ENCODE data around the gene LENG8.
"Not testable (repeated sequence)": the region's sequence is repeated elsewhere in the genome, so short reads cannot be mapped to it uniquely, and the experiment has no call there.

The LENG8 gene

DNA sequence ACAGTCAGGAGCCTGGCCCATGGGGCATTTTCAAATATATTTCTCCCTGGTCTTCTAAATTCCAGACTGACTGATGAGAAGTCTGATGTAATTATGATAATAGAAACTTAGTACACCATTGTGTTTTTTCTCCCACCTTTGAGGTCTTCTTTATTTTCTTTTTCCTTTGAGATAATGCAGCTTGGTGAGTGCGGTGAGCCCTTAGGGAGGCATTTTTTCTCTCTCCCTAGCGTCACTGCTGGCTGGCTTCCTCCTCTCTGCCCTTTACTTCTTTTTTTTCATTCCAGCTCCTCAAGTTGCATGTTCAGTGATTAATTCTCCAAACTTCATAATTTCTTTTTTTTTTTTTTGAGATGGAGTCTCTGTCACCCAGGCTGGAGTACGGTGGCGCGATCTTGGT, 36.9 kb downstream of the LENG8 start:
- Histone ChIP-seq H3K27ac (replicated peaks) (no peak overlapping the region), H3K27me3 (ENCODE audit: insufficient read depth, poor library complexity, severe bottlenecking) (peaks cover 21% of the 10 kb centered on the region), H3K4me3 (replicated peaks; ENCODE audit: insufficient read depth, low read length) (no peak overlapping the region)
- DNase-seq (ENCODE audit: low read depth in 1 of 2, low spot score in 1 of 2), result no peak
- TF ChIP-seq, protein P1, sequence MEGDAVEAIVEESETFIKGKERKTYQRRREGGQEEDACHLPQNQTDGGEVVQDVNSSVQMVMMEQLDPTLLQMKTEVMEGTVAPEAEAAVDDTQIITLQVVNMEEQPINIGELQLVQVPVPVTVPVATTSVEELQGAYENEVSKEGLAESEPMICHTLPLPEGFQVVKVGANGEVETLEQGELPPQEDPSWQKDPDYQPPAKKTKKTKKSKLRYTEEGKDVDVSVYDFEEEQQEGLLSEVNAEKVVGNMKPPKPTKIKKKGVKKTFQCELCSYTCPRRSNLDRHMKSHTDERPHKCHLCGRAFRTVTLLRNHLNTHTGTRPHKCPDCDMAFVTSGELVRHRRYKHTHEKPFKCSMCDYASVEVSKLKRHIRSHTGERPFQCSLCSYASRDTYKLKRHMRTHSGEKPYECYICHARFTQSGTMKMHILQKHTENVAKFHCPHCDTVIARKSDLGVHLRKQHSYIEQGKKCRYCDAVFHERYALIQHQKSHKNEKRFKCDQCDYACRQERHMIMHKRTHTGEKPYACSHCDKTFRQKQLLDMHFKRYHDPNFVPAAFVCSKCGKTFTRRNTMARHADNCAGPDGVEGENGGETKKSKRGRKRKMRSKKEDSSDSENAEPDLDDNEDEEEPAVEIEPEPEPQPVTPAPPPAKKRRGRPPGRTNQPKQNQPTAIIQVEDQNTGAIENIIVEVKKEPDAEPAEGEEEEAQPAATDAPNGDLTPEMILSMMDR (IDR thresholded peaks at IDR 0.05; ENCODE audit: insufficient read depth, low read length), result no peak
- no peak for TF ChIP-seq POLR2AphosphoS5 (IDR thresholded peaks at IDR 0.05; ENCODE audit: low read depth)

DNA sequence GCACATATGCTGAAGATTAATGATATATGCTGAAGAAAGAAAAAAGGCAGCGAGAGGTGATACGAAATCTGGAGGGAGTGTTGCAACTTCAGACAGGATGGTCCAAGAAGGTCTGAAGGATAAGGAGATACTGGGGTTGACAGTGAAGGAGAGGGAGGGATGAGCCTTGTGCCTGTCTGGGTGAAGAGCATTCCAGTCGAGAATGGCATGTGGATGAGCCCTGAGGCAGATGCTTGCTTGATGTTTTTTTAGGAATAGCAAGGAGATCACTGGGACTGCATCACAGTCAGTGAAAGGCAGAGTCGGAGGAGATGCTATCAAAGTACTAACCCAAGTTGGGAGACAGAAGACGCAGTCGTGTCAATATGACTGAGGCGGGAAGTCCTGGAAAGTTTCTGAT, 40.3 kb downstream of the LENG8 start:
- no peak for DNase-seq (ENCODE audit: low read depth in 1 of 2, low spot score in 1 of 2)
- TF ChIP-seq GABPA (IDR thresholded peaks at IDR 0.05; ENCODE audit: low read depth) (no peak), SPI1 (IDR thresholded peaks at IDR 0.05; ENCODE audit: borderline replicate concordance, low read depth) (no peak), POLR2AphosphoS5 (IDR thresholded peaks at IDR 0.05; ENCODE audit: low read depth) (no peak)
- TF ChIP-seq, protein P2, sequence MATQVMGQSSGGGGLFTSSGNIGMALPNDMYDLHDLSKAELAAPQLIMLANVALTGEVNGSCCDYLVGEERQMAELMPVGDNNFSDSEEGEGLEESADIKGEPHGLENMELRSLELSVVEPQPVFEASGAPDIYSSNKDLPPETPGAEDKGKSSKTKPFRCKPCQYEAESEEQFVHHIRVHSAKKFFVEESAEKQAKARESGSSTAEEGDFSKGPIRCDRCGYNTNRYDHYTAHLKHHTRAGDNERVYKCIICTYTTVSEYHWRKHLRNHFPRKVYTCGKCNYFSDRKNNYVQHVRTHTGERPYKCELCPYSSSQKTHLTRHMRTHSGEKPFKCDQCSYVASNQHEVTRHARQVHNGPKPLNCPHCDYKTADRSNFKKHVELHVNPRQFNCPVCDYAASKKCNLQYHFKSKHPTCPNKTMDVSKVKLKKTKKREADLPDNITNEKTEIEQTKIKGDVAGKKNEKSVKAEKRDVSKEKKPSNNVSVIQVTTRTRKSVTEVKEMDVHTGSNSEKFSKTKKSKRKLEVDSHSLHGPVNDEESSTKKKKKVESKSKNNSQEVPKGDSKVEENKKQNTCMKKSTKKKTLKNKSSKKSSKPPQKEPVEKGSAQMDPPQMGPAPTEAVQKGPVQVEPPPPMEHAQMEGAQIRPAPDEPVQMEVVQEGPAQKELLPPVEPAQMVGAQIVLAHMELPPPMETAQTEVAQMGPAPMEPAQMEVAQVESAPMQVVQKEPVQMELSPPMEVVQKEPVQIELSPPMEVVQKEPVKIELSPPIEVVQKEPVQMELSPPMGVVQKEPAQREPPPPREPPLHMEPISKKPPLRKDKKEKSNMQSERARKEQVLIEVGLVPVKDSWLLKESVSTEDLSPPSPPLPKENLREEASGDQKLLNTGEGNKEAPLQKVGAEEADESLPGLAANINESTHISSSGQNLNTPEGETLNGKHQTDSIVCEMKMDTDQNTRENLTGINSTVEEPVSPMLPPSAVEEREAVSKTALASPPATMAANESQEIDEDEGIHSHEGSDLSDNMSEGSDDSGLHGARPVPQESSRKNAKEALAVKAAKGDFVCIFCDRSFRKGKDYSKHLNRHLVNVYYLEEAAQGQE (IDR thresholded peaks at IDR 0.05; ENCODE audit: insufficient replicate concordance, low read depth), result no peak
- TF ChIP-seq, protein P1 (IDR thresholded peaks at IDR 0.05; ENCODE audit: insufficient read depth, low read length), result no peak
- Histone ChIP-seq H3K27ac (replicated peaks) (no peak overlapping the region), H3K4me3 (replicated peaks; ENCODE audit: insufficient read depth, low read length) (no peak overlapping the region), H3K27me3 (ENCODE audit: insufficient read depth, poor library complexity, severe bottlenecking) (peaks cover 20% of the 10 kb centered on the region)

DNA sequence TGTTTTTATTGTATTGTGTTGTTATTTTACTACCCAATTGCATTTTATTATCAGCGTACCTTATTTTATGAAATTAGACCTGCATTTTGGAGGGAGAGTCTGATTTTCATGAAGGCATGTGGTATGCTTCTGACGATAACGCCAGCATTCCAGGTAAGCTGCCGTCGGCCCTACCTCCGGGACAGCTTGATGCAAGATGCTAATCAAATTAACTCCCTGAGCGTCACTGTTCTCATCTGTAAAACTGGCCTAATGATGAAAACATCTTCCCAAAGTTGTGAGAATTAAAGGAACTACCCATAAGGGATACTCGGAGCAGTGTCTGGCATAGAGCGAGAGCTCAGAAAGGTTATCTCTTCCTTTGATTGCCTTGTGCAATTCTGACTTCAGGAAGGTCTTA, 40.8 kb downstream of the LENG8 start:
- TF ChIP-seq POLR2AphosphoS5 (IDR thresholded peaks at IDR 0.05; ENCODE audit: low read depth) (no peak), SPI1 (IDR thresholded peaks at IDR 0.05; ENCODE audit: borderline replicate concordance, low read depth) (no peak), GABPA (IDR thresholded peaks at IDR 0.05; ENCODE audit: low read depth) (no peak)
- TF ChIP-seq, protein P2 (IDR thresholded peaks at IDR 0.05; ENCODE audit: insufficient replicate concordance, low read depth), result no peak
- TF ChIP-seq, protein P1 (IDR thresholded peaks at IDR 0.05; ENCODE audit: insufficient read depth, low read length), result no peak
- H3K27ac ChIP-seq (replicated peaks), result no peak overlapping the region
- no peak overlapping the region for H3K4me3 ChIP-seq (replicated peaks; ENCODE audit: insufficient read depth, low read length)
- DNase-seq (ENCODE audit: low read depth in 1 of 2, low spot score in 1 of 2), result no peak
- H3K27me3 ChIP-seq (ENCODE audit: insufficient read depth, poor library complexity, severe bottlenecking), result peaks cover 16% of the 10 kb centered on the region

DNA sequence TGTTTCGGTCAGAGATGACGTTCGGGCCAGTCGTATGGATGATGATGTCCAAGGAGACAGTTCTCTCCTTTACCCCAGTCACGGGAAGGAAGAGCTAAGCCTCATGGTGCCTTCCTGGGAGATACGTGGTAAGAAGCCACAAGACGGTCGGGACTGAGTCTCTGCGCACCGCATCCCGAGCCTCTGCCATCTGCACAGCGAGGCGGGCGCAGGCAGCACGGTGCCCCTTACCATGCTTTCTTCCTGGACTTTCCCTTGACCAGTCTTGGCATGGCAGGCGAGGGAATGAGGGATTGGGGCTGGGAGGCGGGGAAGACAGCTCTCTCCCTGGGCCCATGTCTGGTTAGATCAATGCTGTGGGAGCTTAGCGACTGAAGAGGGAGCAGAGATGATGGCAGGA, 43.6 kb downstream of the LENG8 start:
- peak in 1 of 2 experiments; percentile 21 for DNase-seq (ENCODE audit: low read depth in 1 of 2, low spot score in 1 of 2)
- H3K4me3 ChIP-seq (replicated peaks; ENCODE audit: insufficient read depth, low read length), result no peak overlapping the region
- peaks cover 11% of the 10 kb centered on the region for H3K27me3 ChIP-seq (ENCODE audit: insufficient read depth, poor library complexity, severe bottlenecking)
- TF ChIP-seq POLR2AphosphoS5 (IDR thresholded peaks at IDR 0.05; ENCODE audit: low read depth), result no peak
- TF ChIP-seq, protein P2 (IDR thresholded peaks at IDR 0.05; ENCODE audit: insufficient replicate concordance, low read depth), result no peak
- no peak for TF ChIP-seq GABPA (IDR thresholded peaks at IDR 0.05; ENCODE audit: low read depth)
- TF ChIP-seq, protein P1 (IDR thresholded peaks at IDR 0.05; ENCODE audit: insufficient read depth, low read length), result no peak
- TF ChIP-seq SPI1 (IDR thresholded peaks at IDR 0.05; ENCODE audit: borderline replicate concordance, low read depth), result no peak
- no peak overlapping the region for H3K27ac ChIP-seq (replicated peaks)

DNA sequence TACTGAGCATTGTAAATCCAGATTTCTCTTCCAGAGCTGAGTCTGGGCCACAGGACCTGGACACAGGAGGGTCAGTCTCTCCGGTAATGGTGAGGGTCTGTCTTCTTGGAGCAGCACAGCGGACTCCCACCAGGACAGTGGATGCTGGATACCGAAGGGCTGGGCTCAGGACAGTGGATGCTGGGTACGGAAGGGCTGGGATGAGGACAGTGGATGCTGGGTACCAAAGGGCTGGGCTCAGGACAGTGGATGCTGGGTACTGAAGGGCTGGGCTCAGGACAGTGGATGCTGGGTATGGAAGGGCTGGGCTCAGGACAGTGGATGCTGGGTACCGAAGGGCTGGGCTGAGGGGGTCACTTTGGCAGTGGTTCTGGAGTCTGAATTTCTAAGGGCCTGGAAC, 44.1 kb downstream of the LENG8 start:
- H3K4me3 ChIP-seq (replicated peaks; ENCODE audit: insufficient read depth, low read length); DNase-seq (ENCODE audit: low read depth in 1 of 2, low spot score in 1 of 2); H3K27ac ChIP-seq (replicated peaks): not testable (repeated sequence)
- peaks cover 11% of the 10 kb centered on the region for H3K27me3 ChIP-seq (ENCODE audit: insufficient read depth, poor library complexity, severe bottlenecking)

Data from HL-60 (cell line).